ENCODE data around the gene PLCD4.

The PLCD4 gene

GRCh38 chr2:218659988-218660358 is 52.3 kb downstream of the PLCD4 start:
- Histone ChIP-seq H3K9me3 (ENCODE audit: insufficient read depth, low read length) (no peaks in the 10 kb centered on the region), H3K27ac (ENCODE audit: low read depth, low read length) (no peak overlapping the region), H2AFZ (ENCODE audit: low read depth, low read length, severe bottlenecking) (peak overlapping the region; percentile 87), H3F3A (ENCODE audit: insufficient read depth) (no peaks in the 10 kb centered on the region), H3K9me2 (replicated peaks; ENCODE audit: insufficient read depth, low read length) (no peaks in the 10 kb centered on the region), H3K4me3 (ENCODE audit: insufficient read depth, low read length, poor library complexity, severe bottlenecking) (peak overlapping the region; percentile 77), H3K79me2 (ENCODE audit: insufficient read depth, low read length) (peaks cover 47% of the 10 kb centered on the region), H3K36me3 (ENCODE audit: low read length) (peaks cover 4% of the 10 kb centered on the region; the same call in 1 of the 2 replicates), H3K9ac (ENCODE audit: low read length) (peak overlapping the region; percentile 95), H4K20me1 (ENCODE audit: low read depth, low read length) (no peaks in the 10 kb centered on the region), H3K4me2 (ENCODE audit: low read depth, low read length, poor library complexity, severe bottlenecking) (peak overlapping the region; percentile 82), H3K27me3 (ENCODE audit: low read length) (no peaks in the 10 kb centered on the region)
- no peak for TF ChIP-seq CTCF (IDR thresholded peaks at IDR 0.05; ENCODE audit: insufficient read depth, low read length, poor library complexity, severe bottlenecking)
- TF ChIP-seq EZH2phosphoT487 (conservative IDR thresholded peaks at IDR 0.05; ENCODE audit: low read length) = no peak

GRCh38 chr2:218662377-218662776 is 54.7 kb downstream of the PLCD4 start:
- H3K36me3 ChIP-seq (ENCODE audit: low read length) = peaks cover 7% of the 10 kb centered on the region; the same call in 1 of the 2 replicates
- no peaks in the 10 kb centered on the region for H4K20me1 ChIP-seq (ENCODE audit: low read depth, low read length)
- H3K79me2 ChIP-seq (ENCODE audit: insufficient read depth, low read length) = peaks cover 34% of the 10 kb centered on the region
- no peaks in the 10 kb centered on the region for H3K27me3 ChIP-seq (ENCODE audit: low read length)
- no peaks in the 10 kb centered on the region for H3K9me3 ChIP-seq (ENCODE audit: insufficient read depth, low read length)
- no peak for TF ChIP-seq CTCF (IDR thresholded peaks at IDR 0.05; ENCODE audit: insufficient read depth, low read length, poor library complexity, severe bottlenecking)
- no peak for TF ChIP-seq EZH2phosphoT487 (conservative IDR thresholded peaks at IDR 0.05; ENCODE audit: low read length)
- no peaks in the 10 kb centered on the region for H3K9me2 ChIP-seq (replicated peaks; ENCODE audit: insufficient read depth, low read length)
- no peak overlapping the region for H3K9ac ChIP-seq (ENCODE audit: low read length)
- no peak overlapping the region for H2AFZ ChIP-seq (ENCODE audit: low read depth, low read length, severe bottlenecking)
- H3F3A ChIP-seq (ENCODE audit: insufficient read depth) = no peaks in the 10 kb centered on the region
- no peak overlapping the region for H3K4me3 ChIP-seq (ENCODE audit: insufficient read depth, low read length, poor library complexity, severe bottlenecking)
- no peak overlapping the region for H3K27ac ChIP-seq (ENCODE audit: low read depth, low read length)
- no peak overlapping the region for H3K4me2 ChIP-seq (ENCODE audit: low read depth, low read length, poor library complexity, severe bottlenecking)

GRCh38 chr2:218662827-218663226 is 55.1 kb downstream of the PLCD4 start:
- H3K9me2 ChIP-seq (replicated peaks; ENCODE audit: insufficient read depth, low read length) = no peaks in the 10 kb centered on the region
- no peak overlapping the region for H3K9ac ChIP-seq (ENCODE audit: low read length)
- H2AFZ ChIP-seq (ENCODE audit: low read depth, low read length, severe bottlenecking) = no peak overlapping the region
- no peak for TF ChIP-seq CTCF (IDR thresholded peaks at IDR 0.05; ENCODE audit: insufficient read depth, low read length, poor library complexity, severe bottlenecking)
- no peak for TF ChIP-seq EZH2phosphoT487 (conservative IDR thresholded peaks at IDR 0.05; ENCODE audit: low read length)
- H3K4me2 ChIP-seq (ENCODE audit: low read depth, low read length, poor library complexity, severe bottlenecking) = no peak overlapping the region
- no peak overlapping the region for H3K27ac ChIP-seq (ENCODE audit: low read depth, low read length)
- H3K36me3 ChIP-seq (ENCODE audit: low read length) = peaks cover 4% of the 10 kb centered on the region; the same call in 1 of the 2 replicates
- H3F3A ChIP-seq (ENCODE audit: insufficient read depth) = no peaks in the 10 kb centered on the region
- H4K20me1 ChIP-seq (ENCODE audit: low read depth, low read length) = no peaks in the 10 kb centered on the region
- no peak overlapping the region for H3K4me3 ChIP-seq (ENCODE audit: insufficient read depth, low read length, poor library complexity, severe bottlenecking)
- no peaks in the 10 kb centered on the region for H3K27me3 ChIP-seq (ENCODE audit: low read length)
- H3K9me3 ChIP-seq (ENCODE audit: insufficient read depth, low read length) = no peaks in the 10 kb centered on the region
- H3K79me2 ChIP-seq (ENCODE audit: insufficient read depth, low read length) = peaks cover 30% of the 10 kb centered on the region

Measured in SU-DHL-6 (cell line).